ENCODE measurements around the gene SLC44A2.

DNA sequence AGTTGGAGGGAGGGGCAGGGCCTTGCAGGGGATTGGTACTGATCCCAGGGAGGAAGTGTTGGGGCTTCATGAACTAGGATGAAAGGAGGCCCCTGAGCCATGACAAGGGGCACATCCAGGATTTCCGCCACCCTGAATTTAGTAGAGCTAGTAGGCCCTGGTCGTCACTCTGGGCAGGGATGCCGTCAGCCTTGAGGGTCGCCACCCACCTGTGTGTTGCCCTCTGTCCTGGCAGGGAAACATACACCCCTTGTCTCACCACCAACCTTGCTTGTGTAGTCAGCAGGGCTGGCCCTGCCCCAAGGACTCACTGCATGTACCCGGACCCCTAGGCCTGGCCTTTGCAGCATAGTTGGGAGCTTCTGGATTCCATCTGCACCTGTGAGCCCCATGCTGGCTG, 66.5 kb downstream of the SLC44A2 start:
- TF ChIP-seq, protein P1, sequence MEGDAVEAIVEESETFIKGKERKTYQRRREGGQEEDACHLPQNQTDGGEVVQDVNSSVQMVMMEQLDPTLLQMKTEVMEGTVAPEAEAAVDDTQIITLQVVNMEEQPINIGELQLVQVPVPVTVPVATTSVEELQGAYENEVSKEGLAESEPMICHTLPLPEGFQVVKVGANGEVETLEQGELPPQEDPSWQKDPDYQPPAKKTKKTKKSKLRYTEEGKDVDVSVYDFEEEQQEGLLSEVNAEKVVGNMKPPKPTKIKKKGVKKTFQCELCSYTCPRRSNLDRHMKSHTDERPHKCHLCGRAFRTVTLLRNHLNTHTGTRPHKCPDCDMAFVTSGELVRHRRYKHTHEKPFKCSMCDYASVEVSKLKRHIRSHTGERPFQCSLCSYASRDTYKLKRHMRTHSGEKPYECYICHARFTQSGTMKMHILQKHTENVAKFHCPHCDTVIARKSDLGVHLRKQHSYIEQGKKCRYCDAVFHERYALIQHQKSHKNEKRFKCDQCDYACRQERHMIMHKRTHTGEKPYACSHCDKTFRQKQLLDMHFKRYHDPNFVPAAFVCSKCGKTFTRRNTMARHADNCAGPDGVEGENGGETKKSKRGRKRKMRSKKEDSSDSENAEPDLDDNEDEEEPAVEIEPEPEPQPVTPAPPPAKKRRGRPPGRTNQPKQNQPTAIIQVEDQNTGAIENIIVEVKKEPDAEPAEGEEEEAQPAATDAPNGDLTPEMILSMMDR (IDR thresholded peaks at IDR 0.05) = no peak
- TF ChIP-seq POLR2A (IDR thresholded peaks at IDR 0.05) (no peak), EP300 (IDR thresholded peaks at IDR 0.05; ENCODE audit: low read depth) (no peak), POLR2AphosphoS5 (IDR thresholded peaks at IDR 0.05) (no peak)
